Measurements from ENCODE around the gene SRGAP2C. TPM values are rescaled to one million over a fixed set of nuclear protein-coding genes. Genes with fewer than 3 reads are reported as not detected.
"Not testable (repeated sequence)": the region's sequence is repeated elsewhere in the genome, so short reads cannot be mapped to it uniquely, and the experiment has no call there.

Gene SRGAP2C
- total RNA-seq, 2 donors from 2014 or later = 8.4 to 10.2 TPM

DNA sequence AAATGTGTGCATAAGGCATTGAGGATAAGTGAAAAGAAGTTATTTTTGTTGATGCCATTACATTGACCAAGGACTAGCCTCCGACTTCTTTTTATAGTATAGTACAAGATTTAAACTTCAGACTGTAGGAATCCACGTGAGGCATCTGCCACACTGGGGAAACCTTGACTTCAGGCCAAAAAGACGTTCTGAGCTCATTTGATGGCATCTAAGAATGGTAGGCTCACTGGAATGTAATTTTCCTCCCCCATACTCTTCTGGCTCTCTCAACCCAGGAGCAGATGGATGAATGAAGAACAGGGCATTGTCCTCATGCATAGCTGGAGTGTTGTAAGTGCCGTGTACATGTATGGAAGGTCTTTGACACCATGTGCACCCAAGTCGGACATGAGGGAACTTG is 194.0 kb downstream of the SRGAP2C start:
- H3K9ac ChIP-seq (ENCODE audit: low read depth in 2 of 2, low read length in 2 of 2); H3K4me1 ChIP-seq; intact Hi-C loops (cut with DNase I); H3K27me3 ChIP-seq; H3K36me3 ChIP-seq; DNase-seq; H3K27ac ChIP-seq; H3K9me3 ChIP-seq; H3K4me3 ChIP-seq: not testable (repeated sequence)

DNA sequence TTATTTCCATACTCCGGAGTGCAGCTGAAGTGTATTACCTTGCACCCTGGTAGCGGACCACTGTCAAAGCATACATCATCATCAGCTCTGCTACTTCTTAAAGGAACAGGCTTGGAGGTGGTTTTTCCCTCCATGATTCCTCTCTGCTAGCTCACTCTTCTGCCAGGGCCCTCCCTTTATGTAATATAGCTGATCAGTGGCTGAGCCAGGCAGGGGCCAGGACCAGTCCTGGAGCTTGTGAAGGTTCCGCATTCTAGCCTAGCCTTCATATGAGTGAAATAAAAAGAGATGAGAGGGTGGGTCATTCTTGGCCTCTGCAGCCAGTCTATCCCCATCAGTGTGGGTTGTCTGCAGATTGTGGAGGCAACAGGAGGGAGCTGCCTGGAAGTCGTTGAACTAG is 200.0 kb downstream of the SRGAP2C start:
- H3K27me3 ChIP-seq; H3K4me3 ChIP-seq; intact Hi-C loops (cut with DNase I); H3K4me1 ChIP-seq; H3K9ac ChIP-seq (ENCODE audit: low read depth in 2 of 2, low read length in 2 of 2); DNase-seq; H3K9me3 ChIP-seq; H3K36me3 ChIP-seq; H3K27ac ChIP-seq: not testable (repeated sequence)

- H3K9ac ChIP-seq (ENCODE audit: low read depth in 2 of 2, low read length in 2 of 2); H3K4me3 ChIP-seq; H3K27ac ChIP-seq; H3K36me3 ChIP-seq; intact Hi-C loops (cut with DNase I); H3K4me1 ChIP-seq; H3K9me3 ChIP-seq; H3K27me3 ChIP-seq; DNase-seq: not testable (repeated sequence)
Measured at GRCh38 chr1:121385162-121385561, 200.4 kb downstream of the SRGAP2C start.

- H3K9ac ChIP-seq (ENCODE audit: low read depth in 2 of 2, low read length in 2 of 2); H3K4me3 ChIP-seq; intact Hi-C loops (cut with DNase I); H3K36me3 ChIP-seq; DNase-seq; H3K9me3 ChIP-seq; H3K4me1 ChIP-seq; H3K27me3 ChIP-seq; H3K27ac ChIP-seq: not testable (repeated sequence)
Measured at GRCh38 chr1:121385563-121386288, 201.0 kb downstream of the SRGAP2C start.

- intact Hi-C loops (cut with DNase I); H3K9me3 ChIP-seq; DNase-seq; H3K4me1 ChIP-seq; H3K27ac ChIP-seq; H3K27me3 ChIP-seq; H3K36me3 ChIP-seq; H3K9ac ChIP-seq (ENCODE audit: low read depth in 2 of 2, low read length in 2 of 2); H3K4me3 ChIP-seq: not testable (repeated sequence)
Measured at GRCh38 chr1:121386319-121386948, 201.7 kb downstream of the SRGAP2C start.

GRCh38 chr1:121389895-121390560 is 205.3 kb downstream of the SRGAP2C start:
- DNase-seq; H3K9ac ChIP-seq (ENCODE audit: low read depth in 2 of 2, low read length in 2 of 2); H3K9me3 ChIP-seq; H3K4me3 ChIP-seq; H3K27me3 ChIP-seq; H3K4me1 ChIP-seq; H3K27ac ChIP-seq; H3K36me3 ChIP-seq; intact Hi-C loops (cut with DNase I): not testable (repeated sequence)

GRCh38 chr1:121392130-121392529 is 207.4 kb downstream of the SRGAP2C start:
- DNase-seq; H3K9ac ChIP-seq (ENCODE audit: low read depth in 2 of 2, low read length in 2 of 2); H3K9me3 ChIP-seq; H3K4me3 ChIP-seq; H3K27ac ChIP-seq; H3K36me3 ChIP-seq; H3K27me3 ChIP-seq; intact Hi-C loops (cut with DNase I); H3K4me1 ChIP-seq: not testable (repeated sequence)

DNA sequence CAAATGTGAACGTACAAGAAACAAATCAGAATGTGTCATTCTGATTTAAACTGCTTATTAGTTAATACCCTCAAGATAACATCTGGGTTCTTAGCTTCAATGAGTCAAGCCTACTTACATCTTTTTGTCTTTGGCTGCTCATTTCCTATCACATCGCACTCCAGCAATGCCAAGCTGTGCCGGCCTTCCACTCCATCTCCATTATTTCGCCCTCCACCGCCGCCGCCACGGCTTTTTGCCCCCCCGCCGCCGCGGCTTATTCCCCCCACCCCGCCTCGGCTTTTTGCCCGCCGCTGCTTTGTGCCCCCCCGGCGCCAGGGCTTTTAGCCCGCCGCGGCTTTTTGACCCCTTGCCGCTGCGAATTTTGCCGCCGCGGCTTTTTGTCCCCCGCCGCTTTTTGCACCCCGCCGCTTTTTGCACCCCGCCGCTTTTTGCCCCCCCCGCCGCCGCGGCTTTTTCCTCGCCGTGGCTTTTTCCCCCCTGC is 211.0 kb downstream of the SRGAP2C start:
- H3K4me3 ChIP-seq = peak overlapping the region; percentile 20
- H3K36me3 ChIP-seq; H3K4me1 ChIP-seq; H3K9me3 ChIP-seq; H3K9ac ChIP-seq (ENCODE audit: low read depth in 2 of 2, low read length in 2 of 2); intact Hi-C loops (cut with DNase I); H3K27me3 ChIP-seq; H3K27ac ChIP-seq; DNase-seq: not testable (repeated sequence)

GRCh38 chr1:121396335-121397081 is 211.7 kb downstream of the SRGAP2C start:
- H3K9me3 ChIP-seq; intact Hi-C loops (cut with DNase I); H3K36me3 ChIP-seq; H3K27me3 ChIP-seq; DNase-seq; H3K4me1 ChIP-seq; H3K9ac ChIP-seq (ENCODE audit: low read depth in 2 of 2, low read length in 2 of 2); H3K27ac ChIP-seq: not testable (repeated sequence)
- peak overlapping the region; percentile 24 for H3K4me3 ChIP-seq

DNA sequence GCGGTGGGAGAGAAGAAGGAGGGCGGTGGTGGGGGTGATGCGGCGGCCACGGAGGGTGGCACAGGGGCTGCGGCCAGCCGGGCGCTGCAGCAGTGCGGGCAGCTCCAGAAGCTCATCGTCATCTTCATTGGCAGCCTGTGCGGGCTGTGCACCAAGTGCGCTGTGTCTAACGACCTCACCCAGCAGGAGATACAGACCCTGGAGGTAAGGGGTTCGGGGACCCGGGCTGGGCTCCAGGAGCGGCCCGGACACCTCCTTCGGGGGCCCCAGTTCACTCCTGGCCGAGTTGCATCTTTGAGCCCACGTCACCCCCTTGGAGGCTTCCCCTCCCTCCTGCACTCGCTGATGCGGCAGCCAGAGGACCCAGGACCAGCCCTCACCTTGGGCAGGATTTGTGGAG is 212.3 kb downstream of the SRGAP2C start:
- intact Hi-C loops (cut with DNase I); H3K27ac ChIP-seq: not testable (repeated sequence)

DNA sequence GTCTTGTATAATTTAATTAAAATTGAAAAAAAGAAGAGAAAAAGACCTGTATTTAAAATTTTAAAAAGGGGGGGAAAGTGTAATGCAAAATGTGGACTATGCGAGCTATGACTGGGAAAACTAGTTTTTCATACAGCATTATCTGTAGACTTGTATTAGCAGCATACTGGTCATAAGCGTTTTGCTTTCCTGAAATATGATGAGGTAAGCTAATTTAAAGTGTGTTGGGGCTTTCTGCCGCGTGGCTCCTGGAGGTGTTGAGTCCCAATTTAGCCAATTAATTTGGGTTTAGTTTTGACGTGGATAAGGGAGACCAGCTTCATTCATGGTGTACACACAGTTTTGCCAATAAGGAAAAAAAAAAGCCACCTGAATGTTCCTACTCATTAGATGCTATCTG is 214.4 kb downstream of the SRGAP2C start:
- intact Hi-C loops (cut with DNase I); H3K9me3 ChIP-seq; H3K27ac ChIP-seq; H3K27me3 ChIP-seq; H3K4me3 ChIP-seq; H3K9ac ChIP-seq (ENCODE audit: low read depth in 2 of 2, low read length in 2 of 2); DNase-seq; H3K4me1 ChIP-seq; H3K36me3 ChIP-seq: not testable (repeated sequence)

More for the DNA sequence above, 212.3 kb downstream of the SRGAP2C start:
- not testable (repeated sequence) for H3K4me1 ChIP-seq; H3K36me3 ChIP-seq; H3K27me3 ChIP-seq; H3K9me3 ChIP-seq; H3K9ac ChIP-seq (ENCODE audit: low read depth in 2 of 2, low read length in 2 of 2); DNase-seq
- peak overlapping the region; percentile 24 for H3K4me3 ChIP-seq

DNA sequence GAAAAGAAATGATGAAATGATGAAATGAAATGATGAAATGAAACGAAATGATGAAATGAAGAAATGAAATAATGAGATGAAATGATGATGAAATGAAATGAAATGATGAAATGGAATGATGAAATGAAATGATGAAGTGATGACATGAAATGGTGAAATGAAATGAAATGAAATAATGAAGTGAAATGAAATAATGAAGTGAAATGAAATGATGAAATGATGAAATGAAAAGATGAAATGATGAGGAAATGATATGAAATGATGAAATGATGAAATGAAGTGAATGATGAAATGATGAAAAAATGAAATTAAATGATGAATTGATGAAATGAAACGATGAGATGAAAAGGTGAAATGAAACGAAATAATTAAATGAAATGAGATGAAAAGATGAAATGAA is 215.3 kb downstream of the SRGAP2C start:
- H3K36me3 ChIP-seq; DNase-seq; H3K27ac ChIP-seq; H3K4me1 ChIP-seq; H3K4me3 ChIP-seq; intact Hi-C loops (cut with DNase I); H3K9ac ChIP-seq (ENCODE audit: low read depth in 2 of 2, low read length in 2 of 2); H3K9me3 ChIP-seq; H3K27me3 ChIP-seq: not testable (repeated sequence)
